ENCODE measurements around the gene MTHFD1L. TPM values are rescaled to one million over a fixed set of nuclear protein-coding genes. Genes with fewer than 3 reads are reported as not detected.

The MTHFD1L gene
- total and polyA plus RNA-seq, 2 donors (not counting 1 experiment from before 2014, with no cell fraction given), result 36.1 to 48.9 TPM

DNA sequence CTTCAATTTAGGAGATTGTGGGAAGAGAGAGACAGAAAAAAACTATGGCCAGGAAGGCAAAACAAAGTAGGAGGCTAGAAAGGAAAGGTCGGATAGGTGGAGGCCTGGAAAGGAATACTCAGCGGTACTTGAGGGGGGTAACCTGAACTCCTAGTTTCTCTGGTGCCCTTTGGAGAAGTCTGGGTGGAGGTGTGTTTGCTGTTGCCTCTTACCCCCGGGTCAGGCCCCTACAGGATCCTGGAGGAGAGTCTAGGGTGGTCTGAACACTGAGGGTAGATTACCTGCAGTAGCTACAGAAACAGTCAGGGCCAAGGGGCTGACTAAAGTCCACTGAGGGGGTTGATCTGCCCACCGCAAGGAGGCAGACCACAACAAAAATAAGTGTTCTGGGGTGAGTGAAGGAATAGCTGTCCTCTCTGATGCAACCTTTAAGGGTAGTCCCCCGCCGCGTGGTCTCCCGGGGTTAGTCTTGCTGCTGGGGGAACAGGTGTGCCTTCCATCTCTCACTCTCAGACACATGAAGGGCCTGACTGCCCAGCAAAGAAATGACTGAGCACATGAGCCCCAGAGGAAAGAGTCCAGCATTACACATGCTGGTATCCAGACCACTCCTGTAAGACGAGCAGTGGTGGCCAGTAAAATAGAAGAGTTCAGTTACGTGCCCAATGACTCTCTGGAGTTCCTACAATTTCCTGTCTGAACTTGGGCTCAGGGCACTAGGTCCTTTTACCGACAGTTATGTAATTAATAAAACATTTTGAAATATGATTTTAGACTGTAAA lies 59.5 kb downstream of the MTHFD1L start:
- Histone ChIP-seq H4K20me1 (ENCODE audit: control insufficient read depth, extremely low read depth, insufficient read depth, low read length) (no peaks in the 10 kb centered on the region), H3K9ac (ENCODE audit: insufficient read depth, low read length) (no peak overlapping the region), H3K79me2 (ENCODE audit: control insufficient read depth, insufficient read depth, low read length) (no peaks in the 10 kb centered on the region), H3K4me2 (ENCODE audit: extremely low read depth, insufficient read depth, low read length) (no peak overlapping the region), H3K27me3 (ENCODE audit: control insufficient read depth, insufficient read depth, low read length) (no peaks in the 10 kb centered on the region), H3K36me3 (ENCODE audit: control insufficient read depth, insufficient read depth, low read length) (peaks cover 4% of the 10 kb centered on the region), H3K9me3 (ENCODE audit: control insufficient read depth, insufficient read depth, low read depth, low read length) (no peaks in the 10 kb centered on the region), H3K27ac (ENCODE audit: insufficient read depth, low read length) (peak overlapping the region; percentile 60), H2AFZ (ENCODE audit: low read length) (no peak overlapping the region), H3K4me3 (replicated peaks in 1 of 4; ENCODE audit: control extremely low read depth in 1 of 4, insufficient read depth in 1 of 4, low read depth in 3 of 4, low read length in 4 of 4) (no peak overlapping the region), H3K4me1 (ENCODE audit: control insufficient read depth, extremely low read depth, insufficient read depth, low read length) (peaks cover 18% of the 10 kb centered on the region)
- no peak for TF ChIP-seq CTCF (conservative IDR thresholded peaks at IDR 0.05 in 1 of 2, IDR thresholded peaks at IDR 0.05 in 1 of 2; ENCODE audit: low read depth in 1 of 2, low read length in 2 of 2)
- no peak for TF ChIP-seq EZH2 (IDR thresholded peaks at IDR 0.05; ENCODE audit: low read length, missing control alignments)
- DNase-seq (ENCODE audit: low read depth in 2 of 2), result peak in 1 of 2 donors; percentile 40

- Histone ChIP-seq H3K9me3 (ENCODE audit: control insufficient read depth, insufficient read depth, low read depth, low read length) (no peaks in the 10 kb centered on the region), H3K4me2 (ENCODE audit: extremely low read depth, insufficient read depth, low read length) (no peak overlapping the region), H3K9ac (ENCODE audit: insufficient read depth, low read length) (no peak overlapping the region), H3K36me3 (ENCODE audit: control insufficient read depth, insufficient read depth, low read length) (peaks cover 3% of the 10 kb centered on the region), H4K20me1 (ENCODE audit: control insufficient read depth, extremely low read depth, insufficient read depth, low read length) (no peaks in the 10 kb centered on the region), H3K79me2 (ENCODE audit: control insufficient read depth, insufficient read depth, low read length) (no peaks in the 10 kb centered on the region), H3K4me3 (replicated peaks in 1 of 4; ENCODE audit: control extremely low read depth in 1 of 4, insufficient read depth in 1 of 4, low read depth in 3 of 4, low read length in 4 of 4) (no peak overlapping the region), H2AFZ (ENCODE audit: low read length) (no peak overlapping the region), H3K4me1 (ENCODE audit: control insufficient read depth, extremely low read depth, insufficient read depth, low read length) (peaks cover 18% of the 10 kb centered on the region), H3K27me3 (ENCODE audit: control insufficient read depth, insufficient read depth, low read length) (no peaks in the 10 kb centered on the region), H3K27ac (ENCODE audit: insufficient read depth, low read length) (peak overlapping the region; percentile 75)
- TF ChIP-seq EZH2 (IDR thresholded peaks at IDR 0.05; ENCODE audit: low read length, missing control alignments) (no peak), CTCF (conservative IDR thresholded peaks at IDR 0.05 in 1 of 2, IDR thresholded peaks at IDR 0.05 in 1 of 2; ENCODE audit: low read depth in 1 of 2, low read length in 2 of 2) (no peak)
- peak in 1 of 2 donors; percentile 23 for DNase-seq (ENCODE audit: low read depth in 2 of 2)
These were observed 60.1 kb downstream of the MTHFD1L start for GRCh38 chr6:150925590-150925928.

GRCh38 chr6:150925976-150926375 lies 60.5 kb downstream of the MTHFD1L start:
- TF ChIP-seq CTCF (conservative IDR thresholded peaks at IDR 0.05 in 1 of 2, IDR thresholded peaks at IDR 0.05 in 1 of 2; ENCODE audit: low read depth in 1 of 2, low read length in 2 of 2) (no peak), EZH2 (IDR thresholded peaks at IDR 0.05; ENCODE audit: low read length, missing control alignments) (no peak)
- Histone ChIP-seq H3K79me2 (ENCODE audit: control insufficient read depth, insufficient read depth, low read length) (no peaks in the 10 kb centered on the region), H3K9me3 (ENCODE audit: control insufficient read depth, insufficient read depth, low read depth, low read length) (no peaks in the 10 kb centered on the region), H3K27ac (ENCODE audit: insufficient read depth, low read length) (peak overlapping the region; percentile 75), H3K4me2 (ENCODE audit: extremely low read depth, insufficient read depth, low read length) (peak overlapping the region; percentile 37), H3K27me3 (ENCODE audit: control insufficient read depth, insufficient read depth, low read length) (no peaks in the 10 kb centered on the region), H3K36me3 (ENCODE audit: control insufficient read depth, insufficient read depth, low read length) (peaks cover 3% of the 10 kb centered on the region), H3K9ac (ENCODE audit: insufficient read depth, low read length) (no peak overlapping the region), H3K4me3 (replicated peaks in 1 of 4; ENCODE audit: control extremely low read depth in 1 of 4, insufficient read depth in 1 of 4, low read depth in 3 of 4, low read length in 4 of 4) (no peak overlapping the region), H4K20me1 (ENCODE audit: control insufficient read depth, extremely low read depth, insufficient read depth, low read length) (no peaks in the 10 kb centered on the region), H2AFZ (ENCODE audit: low read length) (no peak overlapping the region), H3K4me1 (ENCODE audit: control insufficient read depth, extremely low read depth, insufficient read depth, low read length) (peaks cover 18% of the 10 kb centered on the region)
- DNase-seq (ENCODE audit: low read depth in 2 of 2), result no peak

All from fibroblast of lung (primary cell).